SU-DHL-6 (cell line): Measurements from ENCODE around the gene GPX2.

Experiments
- CTCF ChIP-seq: fragments of 200-600 bp; sonication (generic); IDR thresholded peaks from one replicate; pipeline ENCODE4 v1.5.1; 2017; ENCODE audit warnings: antibody characterized with exemption, mild to moderate bottlenecking, low read length, moderate library complexity; ENCODE audit not compliant: insufficient read depth, poor library complexity, severe bottlenecking
- EZH2phosphoT487 ChIP-seq: fragments of 200-600 bp; sonication (generic), shearing (Covaris generic); conservative IDR thresholded peaks from 2 replicates; pipeline ENCODE4 v1.6.1; 2018; ENCODE audit warnings: mild to moderate bottlenecking, antibody characterized with exemption, low read length, moderate library complexity, mixed read lengths

- TF ChIP-seq CTCF (no peak), EZH2phosphoT487 (no peak)
Measured at GRCh38 chr14:64945431-64946178, 3.1 kb upstream of the GPX2 start.
